Measurements from ENCODE around the gene ADPRM. TPM values are rescaled to one million over a fixed set of nuclear protein-coding genes. Genes with fewer than 3 reads are reported as not detected.
A peak's percentile ranks its signal among the peaks of the same experiment; 100 is the strongest.

ADPRM gene
- total RNA-seq, 6 experiments from 2014 or later, result 3.6 to 9.6 (median 4.5) TPM

GRCh38 chr17:10724546-10725195 lies 27.3 kb downstream of the ADPRM start:
- no peaks in the 10 kb centered on the region for H3K9me3 ChIP-seq
- H3K4me1 ChIP-seq, result peaks cover 0 to 43% (median 19%) of the 10 kb centered on the region in 4 donors
- DNase-seq (no peak), ATAC-seq (peak in 2 of 4 donors; percentile 25 to 40)
- H3K4me3 ChIP-seq, result peak overlapping the region in 1 of 3 donors; percentile 29
- H3K36me3 ChIP-seq, result peaks cover 0 to 14% (median 2%) of the 10 kb centered on the region in 4 donors
- 47% methylated on average over 11 of the region's 11 CpGs for WGBS (ENCODE audit: insufficient coverage, low coverage, low lambda C conversion rate, missing lambda C conversion rate)
- peak overlapping the region in 2 of 3 donors; percentile 76 to 83 for H3K27ac ChIP-seq
- H3K27me3 ChIP-seq, result no peaks in the 10 kb centered on the region
- intact Hi-C loops (cut with DNase I), result no loop called here
- no peak for TF ChIP-seq POLR2A (IDR thresholded peaks at IDR 0.05)
- TF ChIP-seq CTCF (IDR thresholded peaks at IDR 0.05), result no peak

GRCh38 chr17:10725262-10725661 lies 27.9 kb downstream of the ADPRM start:
- Histone ChIP-seq H3K4me1 (peaks cover 0 to 37% (median 17%) of the 10 kb centered on the region in 4 donors), H3K9me3 (no peaks in the 10 kb centered on the region), H3K27ac (peak overlapping the region; percentile 49 to 83 (median 76)), H3K36me3 (peaks cover 0 to 14% (median 2%) of the 10 kb centered on the region in 4 donors), H3K4me3 (peak overlapping the region in 1 of 3 donors; percentile 29), H3K27me3 (no peaks in the 10 kb centered on the region)
- intact Hi-C loops (cut with DNase I), result no loop called here
- WGBS (ENCODE audit: insufficient coverage, low coverage, low lambda C conversion rate, missing lambda C conversion rate), result 37% methylated on average over 3 of the region's 3 CpGs
- no peak for TF ChIP-seq CTCF (IDR thresholded peaks at IDR 0.05)
- no peak for TF ChIP-seq POLR2A (IDR thresholded peaks at IDR 0.05)
- ATAC-seq, result peak; percentile 56 to 73 (median 62)
- peak in 1 of 3 donors; percentile 71 for DNase-seq

- no peak for ATAC-seq
- H3K9me3 ChIP-seq, result no peaks in the 10 kb centered on the region
- no peak overlapping the region for H3K4me3 ChIP-seq
- no peak for TF ChIP-seq CTCF (IDR thresholded peaks at IDR 0.05)
- TF ChIP-seq POLR2A (IDR thresholded peaks at IDR 0.05), result no peak
- H3K36me3 ChIP-seq, result peaks cover 0 to 10% (median 2%) of the 10 kb centered on the region in 4 donors
- intact Hi-C loops (cut with DNase I), result no loop called here
- WGBS (ENCODE audit: insufficient coverage, low coverage, low lambda C conversion rate, missing lambda C conversion rate), result 74% methylated on average over 2 of the region's 2 CpGs
- DNase-seq, result no peak
- peaks cover 0 to 38% (median 19%) of the 10 kb centered on the region in 4 donors for H3K4me1 ChIP-seq
- peak overlapping the region in 2 of 3 donors; percentile 76 to 83 for H3K27ac ChIP-seq
- no peaks in the 10 kb centered on the region for H3K27me3 ChIP-seq
Measured at GRCh38 chr17:10726196-10726595, 28.8 kb downstream of the ADPRM start.

GRCh38 chr17:10727192-10727591 lies 29.8 kb downstream of the ADPRM start:
- DNase-seq, result no peak
- peaks cover 0 to 38% (median 19%) of the 10 kb centered on the region in 4 donors for H3K4me1 ChIP-seq
- no peaks in the 10 kb centered on the region for H3K27me3 ChIP-seq
- WGBS (ENCODE audit: insufficient coverage, low coverage, low lambda C conversion rate, missing lambda C conversion rate), result 88% methylated on average over 5 of the region's 5 CpGs
- intact Hi-C loops (cut with DNase I), result no loop called here
- peaks cover 0 to 9% (median 2%) of the 10 kb centered on the region in 4 donors for H3K36me3 ChIP-seq
- ATAC-seq, result no peak
- no peak overlapping the region for H3K4me3 ChIP-seq
- H3K9me3 ChIP-seq, result no peaks in the 10 kb centered on the region
- TF ChIP-seq CTCF (IDR thresholded peaks at IDR 0.05) (no peak), POLR2A (IDR thresholded peaks at IDR 0.05) (no peak)
- peak overlapping the region in 1 of 3 donors; percentile 83 for H3K27ac ChIP-seq

Data from right lobe of liver (tissue), 6 donors.